Stimulated activated CD4-positive, alpha-beta T cell treated with anti-CD3 and anti-CD28 coated beads, Interleukin-4, amount 100 ng/mL, for 4 hours (primary cell): ENCODE measurements around the gene HES7.
A peak's percentile ranks its signal among the peaks of the same experiment; 100 is the strongest.

ENCODE experiments used
- DNase-seq, 2 experiments: peaks; one replicate each; pipeline ENCODE4 v3.0.0-alpha.2; 2020

Gene HES7

DNA sequence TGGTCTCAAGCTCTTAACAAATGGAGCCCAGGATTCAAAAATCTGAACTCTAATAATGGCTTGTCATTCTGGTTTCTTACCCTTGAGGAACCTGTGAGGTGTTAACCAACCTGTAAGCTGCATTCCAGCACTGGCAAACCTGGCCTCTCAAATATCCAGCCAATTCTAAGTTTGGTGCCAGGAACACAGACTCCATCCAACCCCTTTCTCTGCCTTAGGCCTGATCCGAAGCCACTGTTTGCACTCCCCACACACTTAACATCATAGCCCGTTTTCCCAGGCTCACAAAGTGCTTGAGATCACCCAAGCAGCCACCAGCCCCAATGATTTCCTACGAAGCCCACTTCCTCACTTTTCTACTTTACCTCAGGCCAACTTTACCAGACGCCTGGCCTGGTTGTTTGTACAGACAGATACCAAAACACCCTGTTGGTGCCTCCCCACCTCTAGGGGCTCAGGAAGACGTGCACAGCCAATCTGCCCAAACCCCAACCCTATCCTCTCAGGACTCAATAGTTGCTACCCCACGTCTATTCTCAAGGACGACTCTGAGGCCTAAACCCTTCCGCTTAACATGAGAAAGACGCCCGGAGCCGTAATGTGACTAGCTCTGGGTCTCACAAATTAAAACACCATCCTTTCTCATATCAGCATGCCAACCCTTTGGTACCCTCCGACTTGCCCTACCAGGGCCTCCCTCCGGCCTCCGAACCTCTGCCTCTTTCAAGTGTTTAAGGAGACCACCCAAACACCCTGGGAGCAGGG, 31.5 kb upstream of the HES7 start:
- DNase-seq: no peak

- DNase-seq: no peak
These were observed 30.8 kb upstream of the HES7 start for GRCh38 chr17:8154608-8155155.

DNA sequence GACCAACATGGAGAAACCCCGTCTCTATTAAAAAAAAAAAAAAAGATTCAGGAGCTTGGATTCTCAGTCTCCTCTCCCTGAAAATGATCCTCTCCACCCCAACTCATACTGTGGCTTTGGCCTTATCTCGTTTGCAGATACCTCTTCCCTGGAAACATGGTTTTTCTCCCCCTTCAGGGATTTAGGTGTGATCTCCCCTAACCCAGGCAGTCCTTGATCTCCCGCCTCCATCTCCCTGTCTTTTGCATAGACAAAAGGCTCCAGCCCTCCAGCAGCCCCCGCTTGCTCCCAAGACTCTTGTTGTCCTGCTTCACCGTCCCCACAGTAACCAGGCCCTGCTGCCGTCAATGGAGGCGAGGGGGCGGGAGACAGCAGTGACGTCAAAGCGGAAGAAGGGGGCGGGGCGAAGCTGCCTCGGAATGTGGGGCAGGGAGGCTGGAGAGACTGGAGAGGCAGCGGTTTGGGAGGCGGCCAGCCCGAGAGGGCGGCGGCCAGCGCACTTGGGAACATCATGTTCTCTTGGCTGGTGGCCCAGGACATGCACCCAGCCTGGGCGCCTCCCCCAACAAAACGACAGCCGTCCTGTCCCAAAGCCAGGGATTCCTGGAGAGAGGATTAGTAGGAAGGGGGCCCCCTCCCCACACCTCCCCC, 30.2 kb upstream of the HES7 start:
- DNase-seq: peak; percentile 81 to 84

- peak; percentile 50 to 82 for DNase-seq
These were observed 29.6 kb upstream of the HES7 start for GRCh38 chr17:8153525-8153956.

GRCh38 chr17:8153031-8153451, 29.1 kb upstream of the HES7 start:
- DNase-seq: no peak

DNA sequence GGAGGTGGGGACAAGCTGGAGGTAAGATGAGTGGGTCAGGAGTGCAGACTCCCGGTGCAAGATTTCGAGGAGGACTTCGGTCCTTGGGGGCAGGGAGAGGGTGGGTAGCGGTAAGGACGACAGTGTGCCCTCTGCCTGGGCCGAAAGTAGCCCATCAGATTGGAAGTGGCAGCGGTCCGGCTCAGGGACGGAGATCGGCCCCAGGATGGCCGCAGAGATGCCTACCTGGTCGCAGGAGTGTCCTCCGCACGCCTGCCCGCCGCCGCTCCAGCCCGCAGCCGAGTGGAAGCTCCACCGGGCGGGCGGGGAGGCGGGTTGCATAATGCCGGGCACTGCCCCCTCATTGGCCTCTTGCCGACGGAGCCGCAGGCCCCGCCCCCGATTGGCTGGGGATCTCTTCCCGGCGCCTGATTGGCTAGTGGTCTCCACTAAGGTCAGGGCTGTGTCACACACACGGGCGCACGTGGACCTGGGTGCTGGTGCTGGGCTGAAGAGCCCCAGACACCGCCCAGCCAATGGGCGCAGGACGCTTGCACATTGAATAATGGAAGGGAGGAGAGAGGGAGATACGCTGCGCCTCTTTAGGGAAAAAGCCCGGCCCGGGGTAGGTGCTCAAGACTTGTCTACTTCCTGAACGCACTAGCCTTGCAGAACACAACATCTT, 28.3 kb upstream of the HES7 start, which contains the start of gene PER1:
Gene PER1, minus strand, starts transcription at position 293 of the 664 bp plus-strand sequence. CDS start 1,698 bp downstream, outside the sequence.
- DNase-seq: peak; percentile 87

- peak in 1 of 2 experiments; percentile 13 for DNase-seq
These were observed 27.8 kb upstream of the HES7 start for GRCh38 chr17:8151641-8152111.

- DNase-seq: peak; percentile 85 to 92
These were observed 27.3 kb upstream of the HES7 start for GRCh38 chr17:8151120-8151640.

- no peak for DNase-seq
These were observed 26.6 kb upstream of the HES7 start for GRCh38 chr17:8150194-8151119.

DNA sequence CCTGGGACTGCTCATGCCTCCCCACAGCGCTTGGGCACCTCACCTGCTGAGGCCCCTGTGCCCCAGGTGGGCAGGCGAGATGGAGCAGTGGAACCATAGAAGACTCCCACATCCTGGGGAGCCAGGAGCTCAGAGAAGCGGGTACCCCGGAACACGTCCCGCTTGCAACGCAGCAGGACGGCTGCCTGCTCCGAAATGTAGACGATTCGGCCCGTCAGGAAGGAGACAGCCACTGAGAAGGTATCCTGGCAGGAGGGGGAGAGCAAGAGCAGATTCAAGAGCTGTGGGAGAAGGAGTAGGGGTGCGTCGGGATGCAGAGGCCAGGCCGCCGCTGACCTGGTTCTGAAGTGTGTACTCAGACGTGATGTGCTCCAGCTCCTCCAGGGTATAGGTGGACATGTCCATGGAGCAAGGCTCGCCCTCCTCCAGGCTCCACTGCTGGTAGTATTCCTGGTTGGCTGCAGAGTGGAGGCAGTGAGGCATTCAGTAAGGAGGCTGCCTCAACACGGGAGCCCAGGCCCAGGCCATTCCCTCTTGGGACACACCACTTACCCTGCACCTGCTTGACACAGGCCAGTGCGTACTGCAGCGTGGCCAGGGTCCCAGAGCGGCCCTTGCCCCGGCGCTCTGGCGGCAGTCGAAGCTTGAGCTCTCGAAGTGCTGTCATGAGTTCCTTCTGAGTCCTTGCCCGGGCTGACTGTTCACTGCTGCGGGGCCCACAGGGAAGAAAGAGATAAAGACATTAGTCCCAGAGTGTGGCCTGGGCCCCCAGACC, 25.7 kb upstream of the HES7 start:
- no peak for DNase-seq

DNA sequence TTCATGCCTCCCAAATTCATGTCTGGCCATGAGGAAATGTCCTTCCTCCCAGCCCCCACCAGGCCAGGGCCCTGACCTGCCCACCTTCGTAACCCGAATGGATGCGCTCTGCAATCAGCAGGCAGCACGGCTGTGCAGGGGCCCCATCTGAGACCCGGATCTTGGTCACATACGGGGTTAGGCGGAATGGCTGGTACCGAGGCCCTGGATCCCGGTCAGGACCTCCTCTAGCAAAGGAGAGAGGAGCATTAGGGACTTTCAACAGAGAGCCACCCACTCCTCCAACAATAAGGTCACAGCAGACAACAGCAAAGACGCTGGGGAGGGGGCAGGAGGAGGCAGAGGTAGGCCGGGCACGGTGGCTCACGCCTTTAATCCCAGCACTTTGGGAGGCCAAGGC, 24.7 kb upstream of the HES7 start:
- DNase-seq: no peak

GRCh38 chr17:8147805-8148404, 24.0 kb upstream of the HES7 start:
- no peak for DNase-seq

- DNase-seq: no peak
These were observed 23.4 kb upstream of the HES7 start for GRCh38 chr17:8147141-8147804.

GRCh38 chr17:8146381-8147140, 22.7 kb upstream of the HES7 start:
- DNase-seq: no peak

- no peak for DNase-seq
These were observed 21.9 kb upstream of the HES7 start for GRCh38 chr17:8145811-8146210.

- no peak for DNase-seq
These were observed 20.7 kb upstream of the HES7 start for GRCh38 chr17:8144401-8145231.

DNA sequence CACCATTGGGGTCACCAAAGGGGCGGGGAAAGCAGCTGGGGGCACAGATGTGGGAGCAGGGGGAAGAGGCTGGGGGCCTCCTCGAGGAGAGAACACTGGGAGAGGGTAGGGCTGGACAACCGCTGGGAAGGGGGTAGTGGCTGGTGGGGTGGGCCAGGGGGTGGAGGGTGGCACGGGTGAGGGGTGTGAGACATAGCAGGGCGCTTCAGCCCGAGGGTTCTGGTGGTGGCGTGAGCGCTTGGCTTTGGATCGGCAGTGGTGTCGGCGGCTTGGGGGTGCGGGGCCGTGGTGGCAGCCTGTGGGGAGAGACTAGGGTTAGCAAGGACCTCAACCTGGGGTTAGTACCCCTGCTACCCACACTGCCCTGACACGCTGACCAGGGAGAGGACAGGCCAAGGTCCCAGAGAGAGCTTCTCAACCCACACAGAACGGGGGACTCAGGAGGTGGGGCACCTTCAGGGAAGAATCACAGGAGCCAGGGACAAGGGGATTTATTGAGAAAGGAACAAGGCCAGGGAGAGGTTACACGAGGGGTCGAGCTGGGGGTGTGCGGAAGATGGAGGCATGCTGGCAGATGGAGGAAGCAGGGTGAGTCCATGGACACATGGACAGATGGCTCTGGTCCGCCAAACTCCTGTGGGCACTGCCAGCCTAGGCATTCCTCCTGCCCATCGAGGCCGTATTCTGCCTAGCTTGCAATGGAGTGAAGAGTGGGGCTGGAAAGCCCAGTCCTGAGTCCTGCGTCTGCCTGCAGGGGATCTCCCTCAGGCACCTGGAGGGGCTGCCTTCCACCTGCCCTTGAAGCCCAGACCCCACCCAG, 19.9 kb upstream of the HES7 start:
- DNase-seq: no peak
